LNCaP clone FGC (cell line): ENCODE results near the gene PHF20.

Experiments
- DNase-seq: peaks from one replicate; pipeline ENCODE4 v3.0.0-alpha.2; 2011; ENCODE audit warnings: low read depth
- H3K4me3 ChIP-seq: 2 replicates; pipeline ENCODE4 v1.5.1; 2011; ENCODE audit warnings: mild to moderate bottlenecking, low read depth, low read length, control low read depth
- CTCF ChIP-seq: IDR thresholded peaks from 2 replicates; pipeline ENCODE4 v1.5.1; 2012; ENCODE audit warnings: mild to moderate bottlenecking; ENCODE audit not compliant: control insufficient read depth, insufficient read depth; ENCODE audit errors: extremely low read depth

Gene PHF20

GRCh38 chr20:35830264-35830663, 58.4 kb downstream of the PHF20 start:
- DNase-seq, result no peak
- TF ChIP-seq CTCF, result no peak

GRCh38 chr20:35831029-35831428, 59.2 kb downstream of the PHF20 start:
- TF ChIP-seq CTCF, result no peak
- no peak for DNase-seq
- no peak overlapping the region for H3K4me3 ChIP-seq

More at GRCh38 chr20:35830264-35830663, 58.4 kb downstream of the PHF20 start:
- no peak overlapping the region for H3K4me3 ChIP-seq

DNA sequence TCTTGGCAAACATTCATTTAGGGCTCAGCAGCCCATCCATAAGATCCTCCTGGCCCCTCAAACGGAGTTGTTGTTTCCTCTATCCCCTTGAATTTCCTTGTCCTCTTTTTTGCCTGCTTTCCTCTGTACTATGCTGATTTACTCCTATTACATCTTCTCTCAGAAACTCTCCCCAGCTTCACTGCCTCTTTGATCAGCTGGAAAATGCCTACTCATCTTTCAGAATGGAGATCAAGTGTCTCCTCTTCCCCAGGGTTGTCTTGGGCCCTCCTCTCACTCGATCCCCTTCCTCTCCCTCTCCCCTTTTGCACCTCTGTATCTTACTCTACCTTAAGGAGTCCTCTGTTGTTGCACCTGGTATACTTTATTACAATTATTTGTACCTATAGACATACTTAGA, 60.2 kb downstream of the PHF20 start:
- TF ChIP-seq CTCF, result no peak
- no peak for DNase-seq
- no peak overlapping the region for H3K4me3 ChIP-seq

DNA sequence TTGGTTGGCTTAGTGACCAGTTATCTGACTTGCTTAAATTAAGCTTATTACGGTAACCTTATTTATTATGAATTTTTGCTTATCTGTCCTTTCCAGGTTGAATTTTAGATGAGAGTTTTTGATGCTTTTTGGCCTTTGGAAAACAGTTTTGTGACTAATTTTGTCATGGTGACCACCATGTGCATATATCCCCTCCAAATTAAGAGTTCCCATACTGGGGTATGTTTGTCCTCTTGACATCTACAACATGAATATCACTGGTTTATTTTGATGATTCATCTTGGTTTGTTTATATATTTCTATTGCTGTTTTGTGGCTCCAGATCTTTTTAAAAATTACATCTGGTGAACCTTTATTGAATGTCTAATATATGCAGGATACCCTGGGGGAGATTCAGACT, 61.4 kb downstream of the PHF20 start:
- no peak for TF ChIP-seq CTCF
- no peak overlapping the region for H3K4me3 ChIP-seq
- no peak for DNase-seq

DNA sequence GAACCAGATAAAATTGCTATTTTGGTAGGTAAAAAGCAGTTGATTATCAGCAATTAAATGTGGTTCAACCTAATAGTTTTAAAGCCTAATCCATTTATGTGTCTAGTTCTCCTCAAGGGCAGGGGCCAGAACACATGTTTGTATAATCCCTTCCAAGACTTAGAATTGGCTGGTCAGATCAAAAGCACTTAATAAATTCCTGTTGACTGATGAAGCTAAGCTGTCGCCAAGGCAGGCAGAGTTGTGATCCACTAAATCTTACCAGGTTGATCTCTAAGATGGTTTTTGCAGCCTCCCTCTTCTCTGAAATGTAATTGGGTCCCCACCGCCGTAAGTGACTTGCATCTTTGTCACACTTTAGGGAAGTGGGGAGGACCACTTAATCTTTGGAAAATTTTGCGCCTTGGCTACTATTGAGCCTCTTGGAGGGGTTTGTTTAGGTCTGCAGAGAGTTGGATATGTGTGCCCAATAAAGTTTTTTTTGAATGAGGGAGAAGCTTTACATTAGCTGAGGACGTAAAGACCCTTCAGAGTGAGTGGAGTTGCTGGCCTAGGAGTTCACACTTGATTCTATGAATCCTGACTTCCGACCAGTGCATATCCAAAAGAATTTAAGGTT, 65.9 kb downstream of the PHF20 start:
- no peak for DNase-seq
- no peak overlapping the region for H3K4me3 ChIP-seq
- TF ChIP-seq CTCF, result no peak

DNA sequence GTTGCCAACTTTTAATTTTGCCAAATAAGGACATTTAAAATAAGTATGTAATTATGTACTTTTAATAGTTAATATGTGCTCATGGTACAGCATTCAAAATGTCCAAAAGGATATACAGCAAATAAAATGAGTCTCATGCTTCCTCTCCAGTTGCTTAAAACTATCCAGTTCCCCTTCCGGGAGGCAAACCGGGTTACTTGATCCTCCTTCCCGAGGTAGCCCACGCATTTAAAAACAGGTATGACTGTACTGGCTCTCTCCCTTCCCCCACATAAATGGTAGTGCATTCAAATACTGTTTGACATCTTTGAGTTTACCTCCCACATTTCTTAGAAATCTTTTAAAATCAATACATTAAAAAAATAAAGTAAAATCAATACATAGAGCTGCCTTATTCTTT, 66.4 kb downstream of the PHF20 start:
- no peak for DNase-seq
- TF ChIP-seq CTCF, result no peak

DNA sequence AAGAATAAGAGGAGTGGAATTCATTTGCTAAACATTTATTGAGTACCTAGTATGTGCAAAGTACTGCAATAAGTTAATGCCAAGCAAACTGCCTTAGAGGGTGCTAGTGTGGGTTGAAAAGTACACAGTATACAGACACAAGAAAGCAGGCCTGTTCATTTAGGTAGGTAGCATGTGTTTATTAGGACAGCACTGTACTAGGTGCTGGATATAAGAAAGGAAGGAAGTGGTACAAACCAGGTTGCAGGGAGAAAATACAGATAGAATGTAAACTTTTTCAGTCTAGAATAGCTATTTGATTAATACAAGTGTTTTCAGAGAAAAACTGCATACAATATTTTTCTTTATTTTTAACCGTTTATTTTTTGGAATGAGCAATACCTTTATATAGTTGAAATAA, 68.1 kb downstream of the PHF20 start:
- DNase-seq, result no peak
- no peak overlapping the region for H3K4me3 ChIP-seq
- no peak for TF ChIP-seq CTCF

More for the DNA sequence above, 66.4 kb downstream of the PHF20 start:
- H3K4me3 ChIP-seq, result no peak overlapping the region
